KMS-11 (cell line): Measurements from ENCODE around the gene CCL14.
"Not testable (repeated sequence)": the region's sequence is repeated elsewhere in the genome, so short reads cannot be mapped to it uniquely, and the experiment has no call there.

ENCODE experiments used
- H2AFZ ChIP-seq: fragments of 200-600 bp; sonication (generic); 2 replicates; pipeline ENCODE4 v1.6.1; 2016; ENCODE audit warnings: antibody characterized with exemption, mixed run types, low read depth
- H3K27ac ChIP-seq: fragments of 200-600 bp; sonication (generic); 2 replicates; pipeline ENCODE4 v1.6.1; 2016; ENCODE audit warnings: mild to moderate bottlenecking, mixed run types
- H3K27me3 ChIP-seq: fragments of 200-600 bp; sonication (generic); 2 replicates; pipeline ENCODE4 v1.6.1; 2017; ENCODE audit warnings: mild to moderate bottlenecking, low read depth, mixed run types, moderate library complexity; ENCODE audit not compliant: insufficient read depth
- H3K36me3 ChIP-seq: fragments of 200-600 bp; sonication (generic); 2 replicates; pipeline ENCODE4 v1.6.1; 2017; ENCODE audit warnings: mild to moderate bottlenecking, mixed run types; ENCODE audit not compliant: insufficient read depth
- H3K4me1 ChIP-seq: fragments of 200-600 bp; sonication (generic); 2 replicates; pipeline ENCODE4 v1.6.1; 2016; ENCODE audit warnings: mild to moderate bottlenecking, low read depth, mixed run types; ENCODE audit not compliant: poor library complexity, severe bottlenecking
- H3K4me2 ChIP-seq: fragments of 200-600 bp; sonication (generic); 2 replicates; pipeline ENCODE4 v1.7.0; 2016; ENCODE audit warnings: mild to moderate bottlenecking, mixed run types
- H3K4me3 ChIP-seq: fragments of 200-600 bp; sonication (generic); IDR thresholded peaks from 2 replicates; pipeline ENCODE4 v1.6.1; 2017; ENCODE audit warnings: low read depth, low read length, mixed read lengths; ENCODE audit not compliant: insufficient read depth
- H3K79me2 ChIP-seq: fragments of 200-600 bp; sonication (generic); 2 replicates; pipeline ENCODE4 v1.6.1; 2016; ENCODE audit warnings: low read depth, mixed run types; ENCODE audit not compliant: insufficient read depth
- H3K9ac ChIP-seq: fragments of 200-600 bp; sonication (generic); 2 replicates; pipeline ENCODE4 v1.6.1; 2016; ENCODE audit warnings: mild to moderate bottlenecking, mixed run types
- H4K20me1 ChIP-seq: fragments of 200-600 bp; sonication (generic); 2 replicates; pipeline ENCODE4 v1.6.1; 2016; ENCODE audit warnings: mild to moderate bottlenecking, mixed run types; ENCODE audit not compliant: insufficient read depth
- CTCF ChIP-seq: fragments of 200-600 bp; sonication (generic); conservative IDR thresholded peaks from 2 replicates; pipeline ENCODE4 v1.6.1; 2017; ENCODE audit warnings: low read depth, mild to moderate bottlenecking, antibody characterized with exemption, low read length, moderate library complexity, mixed read lengths

Gene CCL14

GRCh38 chr17:36000732-36001109, 14.2 kb upstream of the CCL14 start:
- Histone ChIP-seq H2AFZ (no peak overlapping the region), H3K4me1 (no peaks in the 10 kb centered on the region), H3K27ac (no peak overlapping the region), H3K79me2 (no peaks in the 10 kb centered on the region), H3K4me2 (no peak overlapping the region), H3K4me3 (no peak overlapping the region), H3K36me3 (no peaks in the 10 kb centered on the region), H3K27me3 (no peaks in the 10 kb centered on the region), H4K20me1 (no peaks in the 10 kb centered on the region), H3K9ac (no peak overlapping the region)
- TF ChIP-seq CTCF: no peak

DNA sequence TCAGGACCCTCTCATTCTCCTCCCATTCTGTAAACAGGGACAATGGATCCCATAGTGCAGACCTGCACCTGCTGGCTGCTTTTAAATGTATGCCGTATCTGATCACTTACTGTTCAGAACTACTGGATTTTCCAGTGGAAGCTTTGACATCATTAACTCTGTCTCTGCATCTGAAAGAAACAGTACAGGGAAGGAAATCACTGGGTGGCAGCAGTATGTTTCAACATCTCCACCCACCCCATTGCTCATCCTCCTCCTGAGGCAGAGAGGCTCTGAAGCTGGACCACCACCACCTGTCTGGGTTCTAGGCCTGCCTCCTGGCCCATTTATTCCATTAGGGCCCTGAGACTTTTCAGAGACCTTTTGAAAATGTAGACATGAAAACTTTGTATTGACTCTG, 12.2 kb upstream of the CCL14 start:
- Histone ChIP-seq H3K36me3 (no peaks in the 10 kb centered on the region), H3K4me1 (no peaks in the 10 kb centered on the region), H3K27me3 (no peaks in the 10 kb centered on the region), H3K4me3 (no peak overlapping the region), H3K4me2 (no peak overlapping the region), H3K79me2 (no peaks in the 10 kb centered on the region), H2AFZ (no peak overlapping the region), H4K20me1 (no peaks in the 10 kb centered on the region), H3K27ac (no peak overlapping the region), H3K9ac (no peak overlapping the region)
- TF ChIP-seq CTCF: no peak

- H3K9ac ChIP-seq: no peak overlapping the region
- TF ChIP-seq CTCF: no peak
- no peak overlapping the region for H3K4me3 ChIP-seq
- H3K4me2 ChIP-seq: no peak overlapping the region
- no peaks in the 10 kb centered on the region for H4K20me1 ChIP-seq
- no peaks in the 10 kb centered on the region for H3K79me2 ChIP-seq
- no peaks in the 10 kb centered on the region for H3K36me3 ChIP-seq
- no peaks in the 10 kb centered on the region for H3K27me3 ChIP-seq
- no peak overlapping the region for H2AFZ ChIP-seq
- H3K27ac ChIP-seq: no peak overlapping the region
- H3K4me1 ChIP-seq: no peaks in the 10 kb centered on the region
These were observed 11.6 kb upstream of the CCL14 start for GRCh38 chr17:35998018-35998545.

- not testable (repeated sequence) for H3K27me3 ChIP-seq, H3K79me2 ChIP-seq, H3K27ac ChIP-seq, H3K36me3 ChIP-seq, H4K20me1 ChIP-seq, H3K4me2 ChIP-seq, H3K4me3 ChIP-seq, H2AFZ ChIP-seq, H3K9ac ChIP-seq
- peaks cover 17% of the 10 kb centered on the region for H3K4me1 ChIP-seq
These were observed 8.8 kb upstream of the CCL14 start for GRCh38 chr17:35995346-35995745.

DNA sequence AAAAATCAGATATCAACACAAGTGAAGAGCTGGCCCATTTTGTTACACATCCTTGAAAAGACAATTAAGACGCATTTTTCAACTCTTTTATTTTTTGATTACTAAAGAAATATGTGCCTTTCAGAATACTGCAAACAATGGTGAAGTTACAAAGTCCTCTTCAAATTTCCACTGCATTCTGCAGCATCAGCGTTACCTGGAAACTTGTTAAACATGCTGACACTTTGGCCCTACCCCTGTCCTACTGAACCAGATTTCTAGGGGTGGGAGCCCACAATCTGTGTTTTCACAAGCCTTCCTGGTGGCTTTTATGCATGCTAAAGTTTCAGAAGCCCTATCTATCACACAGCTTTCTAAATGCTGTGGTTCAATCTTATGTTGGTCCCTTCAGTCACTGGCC, 4.5 kb upstream of the CCL14 start:
- no peak for TF ChIP-seq CTCF
- H3K27me3 ChIP-seq: no peaks in the 10 kb centered on the region
- H3K9ac ChIP-seq: no peak overlapping the region
- H4K20me1 ChIP-seq: no peaks in the 10 kb centered on the region
- peak overlapping the region; percentile 55 for H3K27ac ChIP-seq
- no peaks in the 10 kb centered on the region for H3K36me3 ChIP-seq
- peaks cover 22% of the 10 kb centered on the region for H3K4me1 ChIP-seq
- H2AFZ ChIP-seq: no peak overlapping the region
- H3K79me2 ChIP-seq: no peaks in the 10 kb centered on the region
- no peak overlapping the region for H3K4me3 ChIP-seq
- H3K4me2 ChIP-seq: peak overlapping the region; percentile 28; the same call in 1 of the 2 replicates
